ENCODE measurements around the gene NR4A2.
A peak's percentile ranks its signal among the peaks of the same experiment; 100 is the strongest.

The NR4A2 gene

DNA sequence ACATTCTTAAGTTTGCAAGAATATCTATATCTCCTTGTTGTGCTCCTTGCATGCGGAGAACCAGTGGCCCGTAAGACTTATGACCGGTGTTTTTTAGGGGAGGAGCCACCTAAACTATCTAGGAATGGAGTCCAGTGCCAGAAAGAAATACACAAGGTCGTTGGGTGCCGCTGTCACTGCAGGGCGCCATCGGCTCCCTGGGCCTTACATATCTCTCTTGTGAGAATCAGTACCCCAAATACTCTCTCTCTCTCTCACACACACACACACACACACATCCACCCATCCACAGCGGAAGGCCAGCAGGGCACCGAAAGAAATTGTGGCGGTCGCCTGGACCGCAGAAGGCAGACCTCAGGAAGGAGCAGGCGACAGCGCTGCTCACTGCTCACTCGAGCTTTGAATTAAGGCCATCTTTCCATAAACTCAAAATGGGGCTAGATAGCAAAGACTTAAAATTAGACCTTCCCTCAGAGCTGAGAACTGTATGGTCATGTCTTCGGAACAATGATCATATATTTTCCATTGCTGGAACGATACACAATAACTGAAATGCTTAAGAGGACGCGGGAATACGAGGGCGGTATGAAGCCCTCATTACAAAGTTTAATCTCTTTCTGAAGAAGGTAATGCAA, 10.4 kb downstream of the NR4A2 start:
- TF ChIP-seq CTCF (IDR thresholded peaks at IDR 0.05; ENCODE audit: low read depth, low read length) = no peak
- Histone ChIP-seq H3K27ac (no peak overlapping the region), H3K4me3 (ENCODE audit: low read depth, low read length) (no peak overlapping the region), H3K27me3 (ENCODE audit: insufficient read depth, low read depth, severe bottlenecking) (no peaks in the 10 kb centered on the region), H3K9me3 (ENCODE audit: severe bottlenecking) (peaks cover 2% of the 10 kb centered on the region), H3K36me3 (no peaks in the 10 kb centered on the region; the same call in 1 of the 2 replicates)
- DNase-seq = no peak

GRCh38 chr2:156321243-156321904, 11.1 kb downstream of the NR4A2 start:
- no peak for DNase-seq
- Histone ChIP-seq H3K27ac (no peak overlapping the region), H3K36me3 (no peaks in the 10 kb centered on the region; the same call in 1 of the 2 replicates), H3K4me3 (ENCODE audit: low read depth, low read length) (no peak overlapping the region), H3K27me3 (ENCODE audit: insufficient read depth, low read depth, severe bottlenecking) (no peaks in the 10 kb centered on the region), H3K9me3 (ENCODE audit: severe bottlenecking) (peaks cover 2% of the 10 kb centered on the region)
- no peak for TF ChIP-seq CTCF (IDR thresholded peaks at IDR 0.05; ENCODE audit: low read depth, low read length)

DNA sequence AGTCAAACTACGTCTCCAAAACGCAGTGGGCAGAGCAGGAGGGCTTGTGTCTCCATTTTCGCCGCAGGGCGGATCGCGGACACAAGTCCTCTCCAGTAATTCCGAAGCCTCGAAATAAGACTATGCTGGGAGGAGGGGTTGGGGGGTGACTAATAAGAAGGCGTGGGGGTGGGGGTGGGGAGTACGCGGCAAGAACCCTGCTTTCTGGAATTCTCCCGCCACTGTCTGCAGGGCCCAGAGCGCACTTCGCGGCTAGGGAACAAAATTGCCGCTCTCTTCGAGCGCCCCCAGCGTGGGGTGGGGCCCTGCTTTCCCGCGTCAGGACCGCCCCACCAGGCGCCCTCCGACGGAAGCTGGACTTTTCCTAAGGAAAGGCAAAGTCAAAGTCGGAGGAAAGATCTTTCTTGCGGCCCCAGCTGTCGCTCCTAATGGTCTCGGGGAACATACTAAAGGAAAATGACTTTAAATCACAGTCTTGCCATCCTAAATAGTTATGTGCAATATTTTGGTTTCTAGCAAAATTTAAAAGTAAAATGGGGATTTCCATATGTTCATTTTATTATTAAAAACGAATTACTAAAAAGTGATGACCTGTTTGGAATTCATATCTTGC, 11.9 kb downstream of the NR4A2 start:
- peaks cover 2% of the 10 kb centered on the region for H3K9me3 ChIP-seq (ENCODE audit: severe bottlenecking)
- peak overlapping the region; percentile 78 for H3K4me3 ChIP-seq (ENCODE audit: low read depth, low read length)
- peak overlapping the region; percentile 87 for H3K27ac ChIP-seq
- H3K27me3 ChIP-seq (ENCODE audit: insufficient read depth, low read depth, severe bottlenecking) = no peaks in the 10 kb centered on the region
- TF ChIP-seq CTCF (IDR thresholded peaks at IDR 0.05; ENCODE audit: low read depth, low read length) = no peak
- H3K36me3 ChIP-seq = no peaks in the 10 kb centered on the region; the same call in 1 of the 2 replicates
- DNase-seq = peak; percentile 73

DNA sequence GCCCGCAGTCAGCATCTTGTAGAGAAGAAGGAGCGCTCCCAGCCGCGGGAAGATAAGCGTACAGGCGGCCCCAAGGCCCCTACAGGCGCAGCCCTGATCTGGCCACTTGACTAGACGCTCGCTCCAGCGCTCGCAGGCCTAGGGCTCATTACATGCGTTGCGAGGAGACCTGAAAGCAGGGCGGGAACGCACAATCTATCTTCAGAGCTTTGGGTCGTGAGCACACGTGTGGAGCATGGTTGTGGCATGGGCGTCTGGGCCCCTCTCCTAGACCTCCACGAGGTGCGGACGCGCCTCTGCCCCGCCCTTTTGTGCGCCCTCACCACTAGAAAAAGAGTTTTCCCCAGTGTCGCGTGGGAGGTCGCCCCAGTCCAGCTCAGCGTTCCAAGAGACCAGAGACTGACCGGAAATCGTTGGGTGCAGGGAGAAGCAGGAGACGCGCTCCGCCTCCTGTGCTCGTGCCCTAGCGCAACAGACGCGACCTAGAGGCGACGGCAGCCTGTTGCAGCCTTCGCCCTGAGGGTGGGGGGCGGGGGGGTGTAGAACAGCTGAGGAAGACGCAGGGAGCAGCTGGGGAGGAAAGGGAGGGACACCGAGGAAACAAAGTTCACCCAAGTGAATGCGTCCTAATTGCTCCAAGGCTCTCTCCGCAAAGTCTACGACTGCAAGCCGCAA, 12.6 kb downstream of the NR4A2 start:
- H3K27me3 ChIP-seq (ENCODE audit: insufficient read depth, low read depth, severe bottlenecking) = no peaks in the 10 kb centered on the region
- H3K9me3 ChIP-seq (ENCODE audit: severe bottlenecking) = peaks cover 2% of the 10 kb centered on the region
- peak overlapping the region; percentile 87 for H3K27ac ChIP-seq
- DNase-seq = peak; percentile 85
- peak; percentile 58 for TF ChIP-seq CTCF (IDR thresholded peaks at IDR 0.05; ENCODE audit: low read depth, low read length)
- no peaks in the 10 kb centered on the region; the same call in 1 of the 2 replicates for H3K36me3 ChIP-seq
- H3K4me3 ChIP-seq (ENCODE audit: low read depth, low read length) = peak overlapping the region; percentile 78

DNA sequence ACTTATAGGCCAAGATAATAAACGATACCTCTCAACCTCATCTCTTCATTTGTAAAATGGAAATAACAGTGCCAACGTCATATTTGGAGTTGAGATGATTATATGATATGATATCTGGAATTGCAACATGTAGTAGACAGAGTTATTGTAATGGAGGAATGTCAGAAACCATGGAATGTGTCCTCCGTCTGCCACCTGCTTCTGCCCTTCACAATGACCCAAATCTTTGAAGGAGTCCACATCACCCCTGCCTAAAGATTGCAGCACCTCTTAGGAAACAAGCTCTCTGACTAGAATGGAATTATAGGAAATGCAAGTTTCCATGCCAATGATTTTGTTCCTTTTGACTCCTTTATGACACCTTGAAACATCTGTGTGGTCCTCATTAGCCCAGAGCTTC, 14.9 kb downstream of the NR4A2 start:
- H3K9me3 ChIP-seq (ENCODE audit: severe bottlenecking) = peaks cover 2% of the 10 kb centered on the region
- no peak overlapping the region for H3K4me3 ChIP-seq (ENCODE audit: low read depth, low read length)
- no peak for TF ChIP-seq CTCF (IDR thresholded peaks at IDR 0.05; ENCODE audit: low read depth, low read length)
- DNase-seq = no peak
- no peak overlapping the region for H3K27ac ChIP-seq
- H3K27me3 ChIP-seq (ENCODE audit: insufficient read depth, low read depth, severe bottlenecking) = no peaks in the 10 kb centered on the region
- H3K36me3 ChIP-seq = no peaks in the 10 kb centered on the region

Data from WERI-Rb-1 (cell line).